ENCODE measurements around the gene LAMA3.
"Not testable (repeated sequence)": the region's sequence is repeated elsewhere in the genome, so short reads cannot be mapped to it uniquely, and the experiment has no call there.

The LAMA3 gene

DNA sequence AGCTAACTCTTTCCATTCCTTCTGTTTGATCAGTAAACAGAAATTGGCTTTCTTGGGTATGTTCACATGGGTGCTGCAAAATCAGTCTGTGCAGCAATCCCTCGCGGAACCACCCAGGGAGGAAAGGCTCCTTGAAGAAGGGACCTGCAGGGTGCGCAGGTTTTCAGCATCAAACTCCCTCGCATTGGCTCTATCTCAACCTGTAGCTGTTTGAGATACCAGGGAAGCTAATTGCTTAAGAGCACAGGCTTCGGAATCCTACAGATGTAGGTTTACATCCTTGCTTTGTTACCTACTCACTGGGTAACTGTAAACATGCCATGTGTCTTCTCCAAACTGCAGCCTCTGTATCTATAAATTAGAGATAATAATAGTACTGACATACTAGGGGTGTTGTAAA lies 43.2 kb downstream of the LAMA3 start:
- no peak for DNase-seq (ENCODE audit: low read depth)

DNA sequence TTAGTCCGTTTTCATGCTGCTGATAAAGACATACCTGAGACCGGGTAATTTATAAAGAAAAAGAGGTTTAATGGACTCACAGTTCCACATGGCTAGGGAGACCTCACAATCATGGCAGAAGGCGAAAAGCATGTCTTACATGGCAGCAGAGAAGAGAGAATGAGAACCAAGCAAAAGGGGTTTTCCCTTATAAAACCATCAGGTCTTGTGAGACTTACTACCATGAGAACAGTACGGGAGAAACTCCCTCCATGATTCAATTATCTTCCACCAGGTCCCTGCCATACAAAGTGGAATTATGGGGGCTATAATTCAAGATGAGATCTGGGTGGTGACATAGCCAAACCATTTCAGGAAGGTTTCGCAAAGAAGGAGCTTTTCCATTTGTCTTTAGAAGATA lies 44.0 kb downstream of the LAMA3 start:
- DNase-seq (ENCODE audit: low read depth): not testable (repeated sequence)

DNA sequence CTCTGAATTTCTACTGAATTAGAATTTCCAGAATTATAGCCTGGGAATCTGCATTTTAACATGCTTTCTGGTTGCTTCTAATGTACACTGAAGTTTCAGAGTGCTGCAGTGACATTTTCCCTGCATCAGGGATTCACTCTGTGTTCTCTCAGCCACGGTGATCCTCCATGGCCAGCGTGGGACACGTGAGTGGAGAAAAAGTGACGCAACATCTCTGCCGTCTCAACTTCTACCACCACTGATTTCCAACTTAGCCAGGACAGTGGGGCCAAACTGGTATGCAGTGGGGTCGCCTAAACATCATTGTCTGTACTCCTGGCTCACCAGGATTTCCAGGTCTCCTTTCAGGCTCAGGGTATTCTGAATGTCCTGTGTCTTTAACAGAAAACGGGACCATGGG lies 44.6 kb downstream of the LAMA3 start:
- DNase-seq (ENCODE audit: low read depth): no peak

DNA sequence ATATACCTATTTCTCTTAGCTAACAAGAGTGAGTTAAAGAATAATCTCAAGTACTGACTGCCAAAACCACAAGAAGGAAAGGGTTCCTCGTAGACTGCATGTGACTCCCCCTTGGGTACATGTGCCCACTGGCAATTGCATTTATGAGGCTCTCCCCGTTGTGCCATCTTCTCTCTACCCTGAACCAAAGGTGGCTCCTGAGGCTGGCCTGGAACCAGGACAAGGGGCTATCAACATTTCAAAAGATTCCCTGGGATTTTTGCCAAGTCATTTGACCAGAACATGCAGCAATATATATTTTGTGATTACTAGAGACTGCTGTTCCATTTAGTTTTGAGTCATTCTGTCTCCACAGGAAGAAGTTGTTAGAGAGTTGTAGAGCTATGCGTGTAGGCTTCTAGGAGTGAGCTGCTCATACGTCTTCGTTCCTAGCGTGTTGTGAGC lies 45.8 kb downstream of the LAMA3 start:
- no peak for DNase-seq (ENCODE audit: low read depth)

DNA sequence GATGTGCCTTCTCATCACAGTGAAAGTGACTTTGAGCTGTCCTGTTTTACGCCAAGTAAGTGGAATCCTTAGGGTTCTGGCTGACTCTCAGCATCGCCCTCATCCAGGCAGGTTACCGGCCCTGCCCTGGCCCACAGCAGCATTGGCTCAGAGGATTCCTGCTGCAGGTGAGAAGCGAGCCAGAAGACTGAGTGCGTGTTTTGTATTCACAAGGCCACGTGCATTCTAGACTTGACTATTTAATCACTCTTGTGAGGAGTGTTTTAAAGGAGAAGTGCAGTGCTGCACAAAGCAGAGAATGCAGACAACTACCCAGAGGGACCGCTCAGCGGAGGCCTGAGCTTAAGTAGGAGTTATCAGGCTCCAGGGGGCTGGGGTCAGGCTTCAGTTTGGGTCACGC lies 48.3 kb downstream of the LAMA3 start:
- no peak for DNase-seq (ENCODE audit: low read depth)

DNA sequence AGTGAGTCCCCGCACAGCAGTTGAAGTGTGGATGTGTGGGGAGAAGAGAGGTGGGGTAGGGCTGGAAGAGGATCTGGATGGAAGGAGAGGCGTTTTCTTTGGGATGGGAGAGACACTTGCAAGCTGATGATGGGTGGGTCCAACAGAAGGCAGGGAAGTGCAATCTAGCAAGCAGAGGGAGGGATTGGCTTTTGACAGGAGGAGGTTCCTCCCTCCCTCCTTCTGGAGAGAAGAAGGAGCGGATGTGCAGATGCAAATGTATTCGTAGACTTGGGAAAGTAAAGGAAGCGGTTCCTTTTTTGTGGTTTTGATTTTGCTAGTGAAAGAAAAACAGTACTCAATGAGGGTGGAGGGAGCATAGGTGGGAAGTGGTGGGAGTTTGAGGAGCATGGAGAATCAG lies 48.9 kb downstream of the LAMA3 start:
- DNase-seq (ENCODE audit: low read depth): no peak

DNA sequence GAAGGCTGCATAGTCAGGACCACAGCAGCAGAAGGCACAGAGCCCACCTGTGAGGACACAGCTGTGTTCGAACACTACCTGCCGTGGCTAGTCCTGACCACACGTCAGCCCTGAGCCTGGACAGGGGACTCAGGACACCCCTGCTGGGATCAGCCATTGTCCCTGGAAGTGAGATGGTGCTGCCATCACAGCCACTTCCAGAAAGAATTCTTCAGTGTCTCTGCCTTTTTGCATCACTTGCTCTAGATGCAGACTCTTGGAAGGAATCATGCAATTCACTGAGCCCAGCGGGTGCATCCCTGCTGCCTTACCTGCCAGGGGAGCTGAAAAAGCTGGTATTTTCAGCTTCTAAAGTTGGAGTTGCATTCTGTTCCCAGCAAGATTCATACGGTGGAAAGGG lies 49.3 kb downstream of the LAMA3 start:
- DNase-seq (ENCODE audit: low read depth): no peak

DNA sequence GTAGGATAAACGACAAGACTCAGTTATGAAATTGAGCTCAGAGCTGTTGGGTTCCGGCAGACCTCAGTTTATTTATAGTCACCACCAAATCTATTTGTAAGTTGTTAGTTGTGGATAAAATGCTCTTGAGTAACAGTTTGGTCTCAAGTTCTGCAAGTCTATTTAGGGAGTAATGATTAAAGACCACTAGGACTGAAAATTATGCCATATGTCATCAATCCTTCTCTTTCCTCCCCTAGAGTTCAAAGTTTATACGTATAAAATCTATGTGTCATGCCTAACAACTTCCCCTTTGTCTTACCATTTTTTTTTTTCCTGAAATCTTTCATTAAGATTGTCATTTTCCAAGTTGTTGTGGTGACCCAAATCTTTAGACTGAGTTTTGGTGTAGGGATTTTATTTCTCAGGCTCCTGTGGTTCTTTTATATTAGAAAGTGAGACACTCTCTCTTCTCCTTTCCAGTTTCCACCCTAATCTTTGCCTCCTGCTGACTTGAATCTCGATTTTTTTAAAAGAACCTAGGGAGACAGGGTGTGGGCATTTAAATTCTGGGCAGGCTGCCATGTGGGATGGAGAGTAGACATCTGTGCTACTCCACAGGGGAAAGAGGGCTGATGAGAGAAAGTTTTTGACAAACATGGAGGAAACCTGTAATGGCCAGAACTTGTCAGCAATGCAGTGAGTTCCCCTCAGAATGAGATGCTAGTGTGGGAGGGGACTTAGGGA lies 51.0 kb downstream of the LAMA3 start:
- DNase-seq (ENCODE audit: low read depth): no peak

DNA sequence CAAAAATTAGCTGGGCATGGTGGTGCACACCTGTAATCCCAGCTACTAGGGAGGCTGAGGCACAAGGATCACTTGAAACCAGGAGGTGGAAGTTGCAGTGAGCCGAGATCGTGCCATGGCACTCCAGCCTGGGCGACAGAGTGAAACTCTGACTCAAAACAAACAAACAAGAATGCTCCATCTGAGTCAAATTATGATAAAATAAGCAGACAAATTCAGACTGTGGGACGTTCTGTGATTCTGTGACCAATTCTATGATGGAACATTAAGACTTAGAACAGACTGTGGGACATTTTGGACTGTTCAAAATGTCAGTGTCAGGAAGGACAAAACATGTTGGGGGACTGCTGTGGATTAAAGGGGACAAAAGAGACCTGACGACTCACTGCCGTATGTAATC lies 52.7 kb downstream of the LAMA3 start:
- not testable (repeated sequence) for DNase-seq (ENCODE audit: low read depth)

DNA sequence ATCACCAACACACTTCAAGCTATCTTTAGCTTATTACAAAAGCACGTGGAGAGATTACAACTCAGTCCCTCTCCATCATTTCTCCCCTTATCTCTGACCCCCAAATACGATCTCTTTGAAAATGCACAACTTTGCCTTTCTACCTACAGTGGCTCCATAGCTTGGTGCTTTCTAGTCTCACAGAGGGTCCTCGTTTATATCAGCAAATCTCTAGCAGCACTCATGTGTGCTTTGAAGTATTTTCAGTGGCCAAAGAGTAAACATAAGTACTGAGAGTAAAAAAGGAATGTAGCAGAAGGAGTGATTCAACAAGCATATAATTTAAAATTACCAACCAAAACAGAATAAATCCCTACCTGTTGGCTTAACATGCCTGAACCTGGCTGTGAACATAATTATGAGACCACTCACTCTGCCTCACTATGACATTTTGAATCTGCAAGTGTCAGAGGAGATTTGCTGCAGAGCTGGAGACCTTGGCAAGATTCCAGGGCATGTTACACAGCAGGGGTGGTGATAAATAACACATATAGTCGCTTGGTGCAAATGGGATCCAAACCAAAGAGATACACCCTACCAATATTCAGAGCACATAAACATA lies 54.6 kb downstream of the LAMA3 start:
- no peak for DNase-seq (ENCODE audit: low read depth)

DNA sequence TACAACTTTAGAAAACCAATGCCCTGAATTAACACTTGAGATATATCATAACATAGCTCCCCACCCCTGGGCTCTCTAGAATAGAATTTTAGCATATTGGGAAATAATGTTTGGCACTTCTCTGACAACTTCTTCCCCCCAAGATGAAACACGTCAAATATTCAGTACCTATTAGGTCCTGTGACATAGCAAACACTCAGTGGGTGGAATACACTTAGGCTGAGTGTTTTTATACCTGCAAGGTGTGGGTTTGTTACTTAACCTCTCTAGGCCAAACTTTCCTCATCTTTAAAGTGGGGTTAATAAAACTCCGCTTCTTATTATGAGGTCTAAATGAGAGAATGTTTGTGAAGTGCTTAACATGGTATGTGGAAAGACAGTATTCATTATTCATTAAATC lies 56.1 kb downstream of the LAMA3 start:
- no peak for DNase-seq (ENCODE audit: low read depth)

DNA sequence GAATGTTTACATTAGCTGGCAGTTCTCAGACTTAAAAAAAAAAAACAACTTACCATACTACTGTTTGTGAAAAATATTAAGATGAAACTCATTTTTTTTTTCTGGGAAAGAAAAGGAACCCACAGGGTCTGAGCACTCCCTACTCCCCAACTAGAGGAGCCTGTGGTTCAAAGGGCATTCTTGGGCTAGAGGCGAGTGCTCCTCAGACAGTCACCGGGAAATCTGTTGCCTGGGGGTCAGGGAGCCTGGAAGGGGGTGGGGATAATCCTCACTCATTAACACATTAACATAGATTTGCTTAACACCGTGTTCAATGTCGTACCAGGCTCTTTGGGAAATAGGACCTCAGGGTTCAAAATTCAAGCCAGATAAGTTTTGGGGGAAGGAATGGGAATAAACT lies 57.6 kb downstream of the LAMA3 start:
- DNase-seq (ENCODE audit: low read depth): no peak

DNA sequence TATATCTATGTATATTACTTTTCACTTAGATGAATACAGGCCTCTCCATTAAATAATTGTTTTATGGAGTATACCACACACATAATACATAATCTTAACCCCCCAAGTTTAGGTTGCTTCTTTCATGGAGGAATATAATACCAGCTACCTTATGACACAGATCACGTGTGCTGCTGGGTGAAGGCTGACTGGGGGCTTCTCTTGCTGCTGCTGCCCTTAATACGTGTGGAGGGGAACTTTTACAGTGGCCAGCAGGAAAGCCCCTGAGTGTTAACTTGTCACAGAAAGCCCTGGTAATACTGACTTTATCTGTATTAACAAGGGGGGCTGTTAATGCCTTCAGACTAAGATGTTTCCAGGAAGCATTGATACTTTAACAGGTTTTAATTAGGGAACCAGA lies 63.1 kb downstream of the LAMA3 start:
- no peak for DNase-seq (ENCODE audit: low read depth)

DNA sequence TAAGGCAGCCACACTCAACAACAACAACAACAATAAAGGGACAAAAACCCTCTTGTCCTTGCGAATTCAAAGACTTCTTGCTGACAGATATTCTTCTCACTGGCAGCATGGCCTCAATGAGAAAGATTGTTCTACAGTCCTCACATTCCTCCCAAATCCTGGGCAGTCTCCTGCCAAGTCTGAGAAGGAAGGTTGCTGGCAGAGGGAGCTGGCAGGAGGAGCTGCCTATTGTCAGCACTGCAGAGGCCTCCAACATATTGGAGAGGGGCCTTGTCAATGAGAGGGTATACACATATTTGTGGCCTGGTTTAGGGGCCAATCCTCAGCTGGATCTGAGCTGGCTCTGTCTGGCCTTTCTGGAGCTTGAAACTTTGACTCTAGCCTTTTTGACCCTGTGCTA lies 63.5 kb downstream of the LAMA3 start:
- DNase-seq (ENCODE audit: low read depth): no peak

DNA sequence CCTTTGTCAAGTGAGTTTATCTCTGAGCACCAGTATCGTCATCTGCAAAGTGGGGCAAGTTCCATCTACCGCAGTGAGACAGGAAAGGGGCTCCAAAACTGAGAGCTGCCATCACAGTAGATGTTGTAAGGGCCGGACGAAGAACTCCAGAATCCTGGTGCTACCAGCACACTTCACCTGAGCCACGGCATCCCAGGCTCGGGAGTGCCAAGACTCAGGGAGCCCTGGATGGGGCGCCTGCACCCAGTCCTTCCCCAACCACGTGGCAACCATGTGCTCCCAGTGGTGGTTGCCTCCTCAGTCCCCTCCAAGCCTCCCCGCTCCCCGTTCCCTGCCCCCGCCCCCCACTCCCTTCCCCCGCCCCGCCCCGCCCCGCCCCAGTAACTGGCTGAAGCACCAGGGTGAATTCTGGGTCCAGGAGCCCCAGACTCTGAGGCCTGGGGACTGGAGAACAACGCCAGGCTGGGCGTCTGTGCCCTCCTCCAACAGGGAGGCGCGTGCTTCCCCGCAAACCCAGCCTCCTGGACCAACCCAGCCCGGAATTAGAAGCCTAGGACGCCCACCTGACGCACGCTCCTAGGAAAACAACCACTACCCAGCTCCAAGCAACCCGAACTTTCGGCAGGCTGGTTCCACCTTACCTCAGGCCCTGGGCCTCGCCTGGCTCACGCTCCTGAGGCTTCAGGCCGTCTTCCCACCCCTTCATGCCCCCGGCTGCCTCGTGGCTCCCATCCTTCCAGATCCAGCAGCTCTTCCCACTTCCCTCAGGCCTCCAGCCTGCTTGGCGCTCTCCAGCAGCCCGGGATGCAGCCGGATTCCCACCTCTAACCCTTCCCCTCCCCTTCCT lies 67.6 kb downstream of the LAMA3 start:
- DNase-seq (ENCODE audit: low read depth): no peak

DNA sequence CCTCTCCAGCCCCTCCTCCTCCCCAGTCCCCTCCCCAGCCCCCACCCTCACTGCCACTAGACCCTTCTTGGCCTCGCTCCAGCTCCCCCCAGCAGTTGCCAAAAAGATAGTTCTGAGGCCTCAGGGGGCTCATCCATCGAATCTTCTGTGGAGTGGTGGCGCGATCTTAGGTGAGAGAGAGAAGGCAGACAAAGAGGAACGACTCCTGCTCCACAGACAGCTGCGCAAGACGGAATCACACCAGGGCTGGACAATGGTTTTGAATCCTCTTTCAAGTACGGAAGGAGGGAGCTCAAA lies 68.1 kb downstream of the LAMA3 start:
- no peak for DNase-seq (ENCODE audit: low read depth)

DNA sequence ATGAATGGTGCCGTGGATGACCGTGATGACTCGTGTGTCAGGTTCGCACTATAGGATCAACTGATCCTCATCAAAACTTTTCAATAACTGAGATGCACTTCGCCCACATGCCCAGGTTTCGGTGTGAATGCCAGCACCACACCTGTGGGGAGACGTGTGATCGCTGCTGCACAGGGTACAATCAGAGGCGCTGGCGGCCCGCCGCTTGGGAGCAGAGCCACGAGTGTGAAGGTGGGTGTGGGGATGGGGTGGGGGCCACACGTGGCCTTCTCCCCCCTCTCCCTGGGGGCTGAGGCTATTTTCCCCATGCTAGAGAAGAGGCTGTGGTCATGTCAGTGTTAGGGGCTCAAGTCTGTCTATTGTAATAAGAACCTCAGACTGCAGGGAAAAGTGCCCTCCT lies 69.0 kb downstream of the LAMA3 start:
- DNase-seq (ENCODE audit: low read depth): no peak

DNA sequence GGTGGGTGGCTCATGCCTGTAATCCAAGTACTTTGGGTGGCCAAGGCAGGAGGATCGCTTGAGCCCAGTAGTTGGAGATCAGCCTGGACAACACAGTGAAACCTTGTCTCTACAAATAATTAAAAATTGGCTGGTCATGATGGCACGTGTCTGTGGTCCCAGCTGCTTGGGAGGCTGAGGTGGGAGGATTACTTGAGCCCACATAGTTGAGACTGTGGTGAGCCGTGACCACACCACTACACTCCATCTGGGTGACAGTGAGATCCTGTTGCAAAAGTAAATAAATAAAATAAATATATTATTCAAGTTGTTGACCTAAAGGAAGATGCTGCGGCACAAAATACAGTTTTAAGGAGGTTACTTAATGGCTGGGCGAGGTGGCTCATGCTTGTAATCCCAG lies 72.7 kb downstream of the LAMA3 start:
- DNase-seq (ENCODE audit: low read depth): no peak

DNA sequence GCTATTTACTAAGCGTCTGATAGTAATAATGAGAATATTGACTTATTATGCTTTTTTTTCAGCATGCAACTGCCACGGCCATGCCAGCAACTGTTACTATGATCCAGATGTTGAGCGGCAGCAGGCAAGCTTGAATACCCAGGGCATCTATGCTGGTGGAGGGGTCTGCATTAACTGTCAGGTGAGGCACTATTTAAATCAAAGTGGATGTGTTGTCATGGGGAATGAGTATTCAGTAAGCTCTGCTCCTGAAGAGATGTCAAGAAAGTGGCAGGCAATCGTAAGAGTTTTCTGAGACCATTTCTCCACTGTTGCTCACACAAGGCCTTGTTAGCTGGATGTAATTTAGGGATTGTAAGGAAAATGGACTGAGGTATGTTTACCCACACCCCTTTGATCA lies 74.1 kb downstream of the LAMA3 start:
- no peak for DNase-seq (ENCODE audit: low read depth)

DNA sequence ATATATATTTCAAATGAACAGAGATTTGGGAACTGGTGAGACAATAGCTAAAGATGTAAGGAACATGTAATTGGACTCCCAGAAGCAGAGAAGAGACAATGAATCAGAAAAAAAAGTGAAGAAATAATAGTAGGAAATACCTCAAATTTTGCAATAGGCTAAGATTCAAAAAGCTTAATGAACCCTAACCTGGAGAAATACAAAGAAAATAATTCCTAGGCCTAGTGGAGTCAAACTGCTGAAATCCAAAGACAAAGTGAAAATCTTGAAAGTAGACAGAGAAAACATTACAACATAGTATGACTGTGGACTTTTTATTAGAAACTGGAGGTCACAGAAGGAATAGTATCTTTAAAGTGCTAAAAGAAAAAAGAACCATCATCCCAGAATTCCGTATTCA lies 76.7 kb downstream of the LAMA3 start:
- no peak for DNase-seq (ENCODE audit: low read depth)

DNA sequence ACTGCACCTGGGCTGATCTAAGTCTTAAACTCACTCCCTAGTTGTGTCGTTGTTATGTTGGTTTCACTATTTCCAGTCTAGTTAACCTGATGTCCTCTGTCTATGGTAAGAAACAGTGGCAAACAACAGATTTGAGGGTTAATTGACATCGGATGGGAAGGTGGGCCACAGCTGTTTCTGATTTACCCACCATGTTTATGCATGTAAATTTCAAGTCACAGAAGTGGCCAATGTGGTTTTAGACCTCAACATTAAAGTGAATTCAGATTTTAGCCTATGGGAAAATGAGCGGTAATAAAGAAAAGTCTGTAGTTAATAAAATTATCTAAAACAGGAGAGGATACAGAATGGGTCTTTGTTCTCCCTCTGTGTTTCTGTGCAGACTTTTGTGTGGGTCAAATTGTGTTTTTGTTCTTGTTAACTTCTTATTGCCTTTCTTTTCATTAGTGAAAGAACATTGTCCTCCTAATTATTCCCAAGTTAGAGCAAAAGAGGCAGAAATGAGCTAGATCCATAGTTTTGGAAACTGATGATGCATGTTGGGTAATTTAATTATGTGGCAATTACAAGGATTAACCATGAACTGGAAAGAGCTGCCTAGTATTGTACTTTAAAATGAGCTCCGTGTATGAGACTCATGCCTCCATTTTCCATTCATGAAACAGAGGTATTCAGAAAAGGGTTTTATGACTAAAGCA lies 83.2 kb downstream of the LAMA3 start:
- no peak for DNase-seq (ENCODE audit: low read depth)

DNA sequence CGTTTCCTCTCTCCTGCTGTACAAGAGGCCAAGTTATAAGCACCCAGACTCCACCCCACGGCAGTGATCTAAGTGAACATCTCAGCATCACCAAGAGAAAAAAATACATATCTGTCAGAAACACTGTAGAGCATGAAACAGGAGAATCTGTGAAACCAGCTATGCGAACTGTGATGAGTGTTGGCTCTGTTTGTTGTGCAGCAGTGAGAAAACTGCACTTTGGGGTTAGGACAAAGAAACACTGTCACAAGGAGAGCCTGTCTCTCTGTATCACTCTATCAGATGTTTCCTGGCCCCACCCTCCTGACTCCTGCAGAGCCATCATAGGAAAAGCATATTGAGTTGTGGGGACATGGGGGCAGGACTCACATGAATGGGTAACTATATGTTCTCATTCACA lies 87.1 kb downstream of the LAMA3 start:
- DNase-seq (ENCODE audit: low read depth): no peak

DNA sequence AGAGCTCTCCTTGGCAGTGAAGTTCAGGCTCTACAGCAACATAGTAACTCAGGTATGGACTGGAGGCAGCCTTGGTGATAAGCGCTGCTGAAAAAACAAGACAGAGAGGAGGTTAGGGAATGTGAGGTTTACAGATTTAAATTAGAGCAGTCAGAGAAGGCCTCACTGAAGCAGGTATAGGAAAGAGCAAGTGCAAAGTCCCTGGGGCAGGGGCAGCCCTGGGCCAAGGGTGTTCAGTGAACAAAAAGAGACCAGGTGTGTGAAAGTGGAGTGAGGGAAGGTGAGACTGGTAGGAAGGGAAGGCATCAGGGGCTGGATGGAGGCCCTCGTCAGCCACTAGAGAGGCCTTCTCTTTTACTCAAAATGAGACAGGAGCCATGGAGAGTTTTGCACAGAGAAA lies 89.6 kb downstream of the LAMA3 start:
- DNase-seq (ENCODE audit: low read depth): no peak
